ENCODE data around the gene PPP1CC.
"Not testable (repeated sequence)": the region's sequence is repeated elsewhere in the genome, so short reads cannot be mapped to it uniquely, and the experiment has no call there.

Gene PPP1CC

GRCh38 chr12:110754101-110754793 lies 11.6 kb upstream of the PPP1CC start:
- DNase-seq (ENCODE audit: low spot score): no peak

GRCh38 chr12:110750784-110751461 lies 8.2 kb upstream of the PPP1CC start:
- DNase-seq (ENCODE audit: low spot score): no peak

GRCh38 chr12:110746550-110746949 lies 3.9 kb upstream of the PPP1CC start:
- no peak for DNase-seq (ENCODE audit: low spot score)

DNA sequence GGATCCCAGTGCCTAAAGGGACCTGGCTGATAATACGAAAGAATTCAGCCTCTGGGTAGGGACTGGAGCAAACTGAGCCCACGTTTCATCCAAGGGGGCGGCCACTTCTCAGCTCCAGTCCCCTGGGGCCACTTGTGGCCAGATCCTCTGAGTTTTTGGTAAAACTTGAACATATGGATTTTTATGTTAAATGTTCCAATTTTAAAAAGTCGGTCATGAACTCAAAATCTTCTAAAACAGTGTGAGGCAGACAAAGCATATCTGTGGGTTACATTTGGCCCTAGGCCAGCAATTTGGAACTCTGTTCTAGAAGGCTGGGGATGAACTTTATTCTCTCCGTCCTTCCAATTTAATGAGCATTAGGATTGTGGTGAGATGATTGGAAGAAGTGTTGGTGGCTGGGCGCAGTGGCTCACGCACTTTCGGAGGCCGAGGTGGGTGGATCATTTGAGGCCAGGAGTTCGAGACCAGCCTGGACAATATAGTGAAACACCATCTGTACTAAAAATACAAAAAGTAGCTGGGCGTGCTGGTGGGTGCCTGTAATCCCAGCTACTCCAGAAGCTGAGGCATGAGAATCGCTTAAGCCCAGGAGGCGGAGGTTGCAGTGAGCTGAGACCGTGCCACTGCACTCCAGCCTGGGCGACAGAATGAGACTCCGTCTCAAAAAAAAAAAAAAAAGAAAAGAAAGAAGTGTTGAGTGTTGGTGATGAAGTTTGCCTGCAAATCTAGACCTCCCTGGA lies 3.0 kb upstream of the PPP1CC start:
- DNase-seq (ENCODE audit: low spot score): no peak

DNA sequence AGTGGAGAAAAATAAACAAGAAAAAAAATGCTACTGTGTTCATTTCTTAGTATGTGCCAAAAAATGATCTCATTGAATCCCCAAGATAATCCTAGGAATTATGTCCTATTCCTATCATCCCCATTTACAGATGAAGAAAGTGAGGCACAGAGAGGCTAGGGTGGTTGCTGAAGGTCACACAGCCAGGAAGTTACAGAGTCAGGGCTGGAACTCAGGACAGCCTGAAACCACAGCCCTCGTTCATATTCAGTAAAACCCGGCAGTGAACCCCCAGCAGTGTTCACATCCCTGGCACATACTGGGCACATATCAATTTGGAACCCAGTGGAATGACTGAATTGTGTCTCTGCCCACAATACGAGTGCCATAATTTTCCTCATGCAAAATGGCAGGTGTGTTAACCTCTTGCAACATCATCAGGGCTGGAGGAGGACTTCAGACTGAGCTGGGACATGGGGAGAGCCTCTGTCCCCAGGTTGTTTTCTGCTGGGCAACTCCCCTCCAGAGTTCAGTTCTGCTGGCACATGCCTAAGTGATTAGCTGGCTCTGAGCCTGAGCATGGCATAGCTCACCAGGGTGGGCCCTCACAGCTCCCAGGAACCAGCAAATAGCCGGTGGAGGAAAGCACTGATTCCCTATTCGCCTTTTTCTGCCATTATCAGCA lies 2.0 kb upstream of the PPP1CC start:
- DNase-seq (ENCODE audit: low spot score): no peak

- DNase-seq (ENCODE audit: low spot score): peak; percentile 16
Observed at GRCh38 chr12:110744151-110744571, 1.5 kb upstream of the PPP1CC start.

DNA sequence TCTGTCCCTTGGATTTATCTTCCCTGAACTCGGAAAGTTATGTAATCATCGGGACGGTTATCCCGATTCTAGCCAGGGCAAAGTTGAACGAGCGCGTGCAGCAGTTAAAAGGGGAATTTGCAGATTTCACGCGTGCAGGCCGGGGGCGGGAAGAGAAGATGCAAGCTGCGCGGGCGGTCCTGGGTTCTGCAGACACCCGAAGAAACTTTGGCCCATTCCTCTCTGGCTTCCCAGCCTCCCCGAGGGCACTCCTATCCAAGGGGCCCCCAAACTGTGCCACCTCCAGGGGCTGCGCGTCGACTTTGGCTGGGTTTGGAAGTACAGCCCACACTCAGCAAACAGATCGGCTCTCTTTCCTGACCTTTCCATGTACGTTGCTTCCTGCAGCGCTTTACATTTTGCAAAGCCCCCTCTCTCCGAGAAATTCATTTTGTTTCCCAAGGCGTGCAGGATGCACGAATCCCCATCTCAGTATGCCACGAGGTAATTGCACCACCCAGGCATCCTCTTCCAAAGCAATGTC lies 941 bp upstream of the PPP1CC start:
- peak; percentile 24 for DNase-seq (ENCODE audit: low spot score)

DNA sequence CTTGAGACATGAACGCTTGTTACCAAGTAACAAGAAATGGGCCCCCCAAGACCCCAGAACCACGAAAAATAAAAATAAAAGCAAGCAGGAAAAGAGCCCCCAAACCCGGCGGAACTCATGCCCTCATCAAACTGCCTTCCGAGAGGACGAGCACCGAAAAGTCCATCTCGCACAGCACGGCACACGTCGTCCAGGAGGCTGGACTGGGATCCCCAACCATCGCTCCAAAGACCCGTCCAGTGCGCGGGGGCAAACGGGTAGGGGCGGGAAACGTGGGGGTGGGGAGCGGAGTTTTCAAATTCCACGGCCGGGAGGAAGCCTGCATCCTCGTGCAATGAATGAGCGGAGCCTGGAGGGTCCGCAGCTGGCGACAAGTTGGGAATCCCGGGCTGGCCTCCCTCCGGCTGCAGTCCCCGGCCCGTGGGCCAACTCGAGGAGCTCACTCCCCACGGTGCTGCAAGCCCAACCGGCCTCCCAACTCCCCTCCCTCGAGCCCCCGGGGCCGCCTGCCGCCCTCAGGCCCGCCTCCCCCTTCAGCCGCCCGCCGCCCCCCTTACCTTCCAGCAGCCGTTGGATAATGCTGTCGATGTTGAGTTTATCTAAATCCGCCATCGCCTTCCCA lies 484 bp downstream of the PPP1CC start:
- peak; percentile 18 for DNase-seq (ENCODE audit: low spot score)

- peak; percentile 34 for DNase-seq (ENCODE audit: low spot score)
Observed at GRCh38 chr12:110741341-110742095, 1.2 kb downstream of the PPP1CC start.

DNA sequence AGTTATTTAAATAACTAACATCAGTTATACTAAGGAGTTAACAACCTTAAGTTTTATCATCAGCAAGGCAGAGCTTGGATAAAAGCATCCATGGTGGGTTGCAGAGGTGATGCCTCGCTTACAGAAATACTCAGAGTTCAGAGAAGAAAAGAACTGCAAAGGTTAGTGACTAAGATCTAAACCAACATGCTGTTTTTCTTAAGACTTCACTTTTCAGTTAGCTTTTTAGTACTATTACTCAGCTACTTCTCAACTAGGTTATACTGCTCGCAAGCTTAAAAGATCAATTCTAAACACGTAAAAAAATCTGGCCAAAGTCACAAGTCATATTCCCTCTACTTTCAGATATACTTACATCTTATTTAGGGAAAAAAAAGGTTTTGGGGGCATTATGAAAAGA lies 2.8 kb downstream of the PPP1CC start:
- no peak for DNase-seq (ENCODE audit: low spot score)

- DNase-seq (ENCODE audit: low spot score): no peak
Observed at GRCh38 chr12:110739488-110739887, 3.2 kb downstream of the PPP1CC start.

DNA sequence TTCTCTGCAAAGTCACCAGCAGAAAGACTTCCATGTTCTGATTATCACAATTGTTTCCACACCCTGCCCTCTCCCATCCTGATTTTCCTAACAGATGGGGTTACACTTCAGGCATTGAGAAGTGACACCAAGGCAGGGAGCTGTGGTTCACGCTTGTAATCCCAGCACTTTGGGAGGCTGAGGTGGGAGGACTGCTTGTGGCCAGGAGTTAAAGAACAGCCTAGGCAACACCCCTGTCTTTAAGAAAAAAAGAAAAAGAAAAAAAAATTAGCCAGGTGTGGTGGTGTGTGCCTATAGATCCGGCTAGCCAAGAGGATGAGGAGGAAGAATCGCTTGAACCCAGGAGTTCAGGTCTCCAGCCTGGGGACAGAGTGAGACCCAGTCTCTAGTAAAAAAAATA lies 5.2 kb downstream of the PPP1CC start:
- no peak for DNase-seq (ENCODE audit: low spot score)

GRCh38 chr12:110737016-110737415 lies 5.7 kb downstream of the PPP1CC start:
- DNase-seq (ENCODE audit: low spot score): not testable (repeated sequence)

DNA sequence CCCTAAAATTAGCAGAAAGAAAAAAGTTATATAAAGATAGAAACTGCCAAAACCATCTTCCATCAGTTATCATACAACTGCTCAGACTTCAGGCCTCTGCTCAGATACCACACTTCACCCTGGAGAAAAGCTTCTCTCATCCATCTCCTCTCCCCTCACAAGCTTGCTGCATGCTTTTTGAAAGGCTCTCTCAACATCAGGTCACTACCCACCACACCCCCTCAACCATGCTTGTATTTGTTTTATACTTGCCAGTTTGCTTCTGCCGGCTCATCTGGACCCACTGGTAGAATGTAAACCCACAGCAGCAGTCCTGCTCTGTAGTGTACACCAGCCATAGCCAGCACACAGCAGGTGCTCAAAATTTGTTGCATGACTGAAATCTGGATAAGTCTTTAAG lies 8.8 kb downstream of the PPP1CC start:
- no peak for DNase-seq (ENCODE audit: low spot score)

DNA sequence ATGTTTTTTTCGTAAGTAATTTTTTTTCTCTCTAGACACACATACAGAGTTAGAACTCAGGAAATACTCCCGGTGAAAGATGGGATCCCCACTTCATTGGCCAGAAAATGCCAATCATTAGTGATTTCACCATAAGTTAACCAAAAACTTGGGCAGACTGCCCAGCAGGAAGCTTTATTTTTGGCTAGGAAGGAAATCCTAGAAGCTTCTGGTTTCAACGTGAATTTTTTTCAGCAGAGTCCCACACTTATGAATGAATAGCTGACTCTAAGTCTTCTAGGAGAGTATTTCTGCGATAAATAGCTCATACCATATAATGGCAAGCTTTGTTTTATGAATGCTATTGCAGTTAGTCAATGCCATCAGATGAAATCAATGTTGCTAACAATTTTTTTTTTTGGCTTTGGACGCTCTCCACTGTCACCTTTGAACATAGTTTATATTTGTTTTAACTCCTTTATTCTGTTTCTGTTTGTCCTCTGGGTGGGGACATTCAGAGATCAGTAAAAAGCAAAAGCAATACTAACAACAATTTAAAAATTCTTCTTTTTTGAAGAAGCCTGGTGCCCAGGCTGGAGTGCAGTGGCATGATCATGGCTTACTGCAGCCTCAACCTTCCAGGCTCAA lies 9.5 kb downstream of the PPP1CC start:
- DNase-seq (ENCODE audit: low spot score): no peak

DNA sequence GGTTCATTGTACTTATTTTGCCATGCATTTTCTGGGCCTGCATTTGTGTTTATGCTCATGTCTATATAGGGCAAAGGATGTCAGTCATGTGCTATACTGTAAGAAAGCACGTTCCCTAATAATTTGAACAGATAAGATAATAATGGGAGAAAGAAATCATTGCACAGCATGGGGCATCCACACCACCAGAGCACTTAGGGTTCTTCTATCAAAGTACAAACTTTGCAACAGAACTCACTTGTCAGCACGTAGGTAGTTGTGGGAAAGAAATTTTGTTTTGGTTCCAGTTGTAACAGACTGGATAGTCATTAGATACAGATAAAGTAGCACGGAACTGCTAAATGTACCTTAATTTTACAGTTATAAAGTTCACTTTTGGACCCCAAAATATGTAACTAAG lies 10.1 kb downstream of the PPP1CC start:
- no peak for DNase-seq (ENCODE audit: low spot score)

DNA sequence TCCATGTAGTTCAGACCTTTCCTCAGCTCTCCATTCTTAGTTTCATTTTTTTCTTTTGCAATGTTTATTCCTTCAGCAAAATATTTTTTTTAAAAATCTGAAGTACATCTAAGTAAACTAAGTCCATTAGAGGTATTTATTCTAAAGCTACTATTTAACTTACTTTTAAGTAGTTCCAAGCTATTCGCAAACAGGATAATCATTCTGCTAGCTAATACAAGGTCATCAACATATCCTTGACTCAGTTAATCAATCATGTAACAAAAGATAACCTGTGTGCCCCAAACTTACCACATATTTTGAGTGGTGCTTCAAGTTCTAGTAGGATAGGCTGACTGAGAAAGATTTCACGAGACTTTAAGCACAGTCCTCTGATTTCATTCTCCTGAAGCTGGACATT lies 11.2 kb downstream of the PPP1CC start:
- no peak for DNase-seq (ENCODE audit: low spot score)

DNA sequence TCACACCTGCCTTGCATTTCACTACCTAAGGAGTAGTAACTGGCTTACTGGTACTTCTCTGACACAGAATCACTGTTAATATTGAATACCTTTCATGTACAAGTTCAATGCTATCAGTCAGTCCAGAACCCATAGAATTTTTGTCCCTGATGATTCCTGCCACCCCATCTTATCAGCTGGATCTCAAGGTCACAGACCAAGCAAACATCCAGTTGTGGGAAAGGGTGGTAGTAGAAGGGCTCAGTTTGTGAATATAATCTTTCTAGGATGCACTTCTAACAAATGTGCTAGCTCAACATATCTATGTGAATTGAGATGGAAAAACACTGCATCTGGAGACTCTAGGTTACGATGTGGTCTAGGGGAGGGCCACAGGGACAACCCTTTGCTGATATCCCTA lies 14.1 kb downstream of the PPP1CC start:
- no peak for DNase-seq (ENCODE audit: low spot score)

GRCh38 chr12:110726708-110727369 lies 15.9 kb downstream of the PPP1CC start:
- DNase-seq (ENCODE audit: low spot score): no peak

- DNase-seq (ENCODE audit: low spot score): no peak
Observed at GRCh38 chr12:110726028-110726427, 16.7 kb downstream of the PPP1CC start.

Measured in SK-N-DZ (cell line).